Measurements from ENCODE around the gene FOXF2. TPM values are rescaled to one million over a fixed set of nuclear protein-coding genes. Genes with fewer than 3 reads are reported as not detected.
A peak's percentile ranks its signal among the peaks of the same experiment; 100 is the strongest.

The FOXF2 gene
- total and polyA plus RNA-seq, 2 of the 13 experiments (the other 11 are each of a cell fraction or from before 2014, with no cell fraction given): not detected

DNA sequence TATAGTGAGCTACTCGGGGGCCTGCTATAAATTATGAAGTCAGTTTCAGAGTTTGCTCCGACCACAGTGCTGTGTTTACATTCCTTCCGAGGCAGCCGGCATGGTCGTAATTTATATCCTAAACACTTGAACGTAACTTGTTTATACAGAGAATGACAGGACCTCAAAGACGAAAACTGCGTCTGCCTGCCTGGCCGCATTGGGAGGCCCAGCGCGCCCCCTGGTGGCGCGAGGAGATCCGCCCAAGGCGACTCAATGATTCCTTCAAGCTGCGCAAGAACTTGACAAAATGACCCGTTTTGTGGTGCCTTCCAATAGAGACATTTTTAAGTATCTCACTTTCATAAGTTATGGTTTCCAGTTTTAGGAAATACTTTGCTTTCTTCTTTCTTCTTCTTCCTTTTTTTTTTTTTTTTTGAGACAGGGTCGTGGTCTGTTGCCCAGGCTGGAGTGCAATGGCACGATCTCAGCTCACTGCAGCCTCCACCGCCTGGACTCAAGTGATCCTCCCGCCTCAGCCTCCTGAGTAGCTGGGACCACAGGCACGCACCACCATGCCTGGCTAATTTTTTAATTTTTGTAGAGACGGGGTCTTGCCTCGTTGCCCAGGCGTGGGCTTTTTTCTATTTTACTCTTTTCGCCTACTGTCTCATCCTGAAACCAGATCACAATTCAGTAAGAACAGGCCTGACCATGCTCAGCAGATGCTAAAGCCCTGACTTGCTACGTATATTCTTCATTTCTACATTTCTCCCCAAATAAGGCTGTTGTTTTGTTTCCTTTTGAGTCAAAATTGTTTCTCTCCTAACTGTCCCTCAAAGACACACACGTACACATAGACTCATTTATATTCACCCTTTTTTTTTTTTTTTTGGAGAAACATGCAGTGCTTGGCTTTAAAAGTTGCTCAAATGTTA lies 7.8 kb downstream of the FOXF2 start:
- no peak overlapping the region for H3K9ac ChIP-seq (ENCODE audit: insufficient read depth, low read depth, low read length)
- H4K20me1 ChIP-seq (ENCODE audit: insufficient read depth, low read length): no peaks in the 10 kb centered on the region
- ChIA-PET POLR2A (no interaction called here), CTCF (ENCODE audit: low intra/inter-chr PET ratio, low total read pairs) (interaction anchor here (0.8 to 2.9 kb wide), 5 partner anchors 484 to 805 kb away, joined by 3 to 19 read pairs (median 3); no protein-coding TSS in a partner anchor)
- no peak overlapping the region for H3K4me2 ChIP-seq (ENCODE audit: low read depth, low read length)
- H3K27ac ChIP-seq (ENCODE audit: extremely low read length, insufficient read depth, low read length): no peak overlapping the region
- H3K9me3 ChIP-seq (ENCODE audit: low read length): no peaks in the 10 kb centered on the region
- H2AFZ ChIP-seq (ENCODE audit: low read length): no peak overlapping the region
- H3K4me1 ChIP-seq (ENCODE audit: insufficient read depth, low read length): no peaks in the 10 kb centered on the region
- intact Hi-C loops (cut with micrococcal nuclease; ENCODE audit: unreplicated experiment): loop anchor here (1.0 to 5.0 kb wide), 4 partner anchors 495 to 804 kb away; no protein-coding TSS in a partner anchor
- FAIRE-seq (peak; percentile 90), ATAC-seq (peak; percentile 67), DNase-seq (ENCODE audit: low spot score) (peak; percentile 31)
- peaks cover 35 to 93% of the 10 kb centered on the region in 2 experiments; a peak in 4 of 5 replicates for H3K27me3 ChIP-seq (ENCODE audit: control insufficient read depth in 1 of 2, insufficient read depth in 2 of 2, low read length in 2 of 2)
- no peaks in the 10 kb centered on the region for H3K79me2 ChIP-seq (ENCODE audit: insufficient read depth, low read length)
- H3K4me3 ChIP-seq (replicated peaks in 1 of 3; ENCODE audit: insufficient read depth in 1 of 3, low read depth in 2 of 3, low read length in 3 of 3): no peak overlapping the region
- no TSS peak for BruUV-seq (replicated peaks)
- 20% methylated on average over 28 of the region's 28 CpGs for WGBS (ENCODE audit: low lambda C conversion rate)
- in situ Hi-C loops (cut with HindIII; ENCODE audit: extremely low pct_ligation_motif_present, low pct_unique_long_range_greater_than_20kb): loop anchor here (10.0 kb wide), 1 partner anchor 802 kb away; no protein-coding TSS in a partner anchor
- no peaks in the 10 kb centered on the region for H3K36me3 ChIP-seq (replicated peaks in 1 of 2; ENCODE audit: control insufficient read depth in 1 of 2, insufficient read depth in 2 of 2, low read length in 2 of 2)
- peak; percentile 34; the same call in 1 of the 2 replicates for TF ChIP-seq ZBTB20 (CRISPR knock-in tag; IDR thresholded peaks at IDR 0.05; ENCODE audit: borderline replicate concordance, low read depth)
- TF ChIP-seq, protein P1, sequence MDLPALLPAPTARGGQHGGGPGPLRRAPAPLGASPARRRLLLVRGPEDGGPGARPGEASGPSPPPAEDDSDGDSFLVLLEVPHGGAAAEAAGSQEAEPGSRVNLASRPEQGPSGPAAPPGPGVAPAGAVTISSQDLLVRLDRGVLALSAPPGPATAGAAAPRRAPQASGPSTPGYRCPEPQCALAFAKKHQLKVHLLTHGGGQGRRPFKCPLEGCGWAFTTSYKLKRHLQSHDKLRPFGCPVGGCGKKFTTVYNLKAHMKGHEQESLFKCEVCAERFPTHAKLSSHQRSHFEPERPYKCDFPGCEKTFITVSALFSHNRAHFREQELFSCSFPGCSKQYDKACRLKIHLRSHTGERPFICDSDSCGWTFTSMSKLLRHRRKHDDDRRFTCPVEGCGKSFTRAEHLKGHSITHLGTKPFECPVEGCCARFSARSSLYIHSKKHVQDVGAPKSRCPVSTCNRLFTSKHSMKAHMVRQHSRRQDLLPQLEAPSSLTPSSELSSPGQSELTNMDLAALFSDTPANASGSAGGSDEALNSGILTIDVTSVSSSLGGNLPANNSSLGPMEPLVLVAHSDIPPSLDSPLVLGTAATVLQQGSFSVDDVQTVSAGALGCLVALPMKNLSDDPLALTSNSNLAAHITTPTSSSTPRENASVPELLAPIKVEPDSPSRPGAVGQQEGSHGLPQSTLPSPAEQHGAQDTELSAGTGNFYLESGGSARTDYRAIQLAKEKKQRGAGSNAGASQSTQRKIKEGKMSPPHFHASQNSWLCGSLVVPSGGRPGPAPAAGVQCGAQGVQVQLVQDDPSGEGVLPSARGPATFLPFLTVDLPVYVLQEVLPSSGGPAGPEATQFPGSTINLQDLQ (CRISPR knock-in tag; IDR thresholded peaks at IDR 0.05): no peak
- no peak for TF ChIP-seq ZNF510 (CRISPR knock-in tag; IDR thresholded peaks at IDR 0.05; ENCODE audit: low read depth)
- TF ChIP-seq, protein P2, sequence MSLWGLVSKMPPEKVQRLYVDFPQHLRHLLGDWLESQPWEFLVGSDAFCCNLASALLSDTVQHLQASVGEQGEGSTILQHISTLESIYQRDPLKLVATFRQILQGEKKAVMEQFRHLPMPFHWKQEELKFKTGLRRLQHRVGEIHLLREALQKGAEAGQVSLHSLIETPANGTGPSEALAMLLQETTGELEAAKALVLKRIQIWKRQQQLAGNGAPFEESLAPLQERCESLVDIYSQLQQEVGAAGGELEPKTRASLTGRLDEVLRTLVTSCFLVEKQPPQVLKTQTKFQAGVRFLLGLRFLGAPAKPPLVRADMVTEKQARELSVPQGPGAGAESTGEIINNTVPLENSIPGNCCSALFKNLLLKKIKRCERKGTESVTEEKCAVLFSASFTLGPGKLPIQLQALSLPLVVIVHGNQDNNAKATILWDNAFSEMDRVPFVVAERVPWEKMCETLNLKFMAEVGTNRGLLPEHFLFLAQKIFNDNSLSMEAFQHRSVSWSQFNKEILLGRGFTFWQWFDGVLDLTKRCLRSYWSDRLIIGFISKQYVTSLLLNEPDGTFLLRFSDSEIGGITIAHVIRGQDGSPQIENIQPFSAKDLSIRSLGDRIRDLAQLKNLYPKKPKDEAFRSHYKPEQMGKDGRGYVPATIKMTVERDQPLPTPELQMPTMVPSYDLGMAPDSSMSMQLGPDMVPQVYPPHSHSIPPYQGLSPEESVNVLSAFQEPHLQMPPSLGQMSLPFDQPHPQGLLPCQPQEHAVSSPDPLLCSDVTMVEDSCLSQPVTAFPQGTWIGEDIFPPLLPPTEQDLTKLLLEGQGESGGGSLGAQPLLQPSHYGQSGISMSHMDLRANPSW (CRISPR knock-in tag; IDR thresholded peaks at IDR 0.05; ENCODE audit: borderline replicate concordance): no peak
- TF ChIP-seq, protein P3, sequence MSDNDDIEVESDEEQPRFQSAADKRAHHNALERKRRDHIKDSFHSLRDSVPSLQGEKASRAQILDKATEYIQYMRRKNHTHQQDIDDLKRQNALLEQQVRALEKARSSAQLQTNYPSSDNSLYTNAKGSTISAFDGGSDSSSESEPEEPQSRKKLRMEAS (IDR thresholded peaks at IDR 0.05): 0 out of 2 replicates have a peak, but pooled peaks have one; percentile 24
- TF ChIP-seq KAT8 (CRISPR knock-in tag; IDR thresholded peaks at IDR 0.05): 0 out of 2 replicates have a peak, but pooled peaks have one; percentile 26
- TF ChIP-seq SMC3 (IDR thresholded peaks at IDR 0.05; ENCODE audit: low read length): peak; percentile 61
- TF ChIP-seq FOXA1 (IDR thresholded peaks at IDR 0.05): no peak
- no peak for TF ChIP-seq FOXA1 (CRISPR knock-in tag; IDR thresholded peaks at IDR 0.05)
- 0 out of 2 replicates have a peak, but pooled peaks have one; percentile 35 for TF ChIP-seq PITX1 (CRISPR knock-in tag; IDR thresholded peaks at IDR 0.05)
- TF ChIP-seq, protein P4, sequence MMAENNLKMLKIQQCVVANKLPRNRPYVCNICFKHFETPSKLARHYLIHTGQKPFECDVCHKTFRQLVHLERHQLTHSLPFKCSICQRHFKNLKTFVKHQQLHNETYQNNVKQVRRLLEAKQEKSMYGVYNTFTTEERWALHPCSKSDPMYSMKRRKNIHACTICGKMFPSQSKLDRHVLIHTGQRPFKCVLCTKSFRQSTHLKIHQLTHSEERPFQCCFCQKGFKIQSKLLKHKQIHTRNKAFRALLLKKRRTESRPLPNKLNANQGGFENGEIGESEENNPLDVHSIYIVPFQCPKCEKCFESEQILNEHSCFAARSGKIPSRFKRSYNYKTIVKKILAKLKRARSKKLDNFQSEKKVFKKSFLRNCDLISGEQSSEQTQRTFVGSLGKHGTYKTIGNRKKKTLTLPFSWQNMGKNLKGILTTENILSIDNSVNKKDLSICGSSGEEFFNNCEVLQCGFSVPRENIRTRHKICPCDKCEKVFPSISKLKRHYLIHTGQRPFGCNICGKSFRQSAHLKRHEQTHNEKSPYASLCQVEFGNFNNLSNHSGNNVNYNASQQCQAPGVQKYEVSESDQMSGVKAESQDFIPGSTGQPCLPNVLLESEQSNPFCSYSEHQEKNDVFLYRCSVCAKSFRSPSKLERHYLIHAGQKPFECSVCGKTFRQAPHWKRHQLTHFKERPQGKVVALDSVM (CRISPR knock-in tag; IDR thresholded peaks at IDR 0.05): peak; percentile 37; the same call in 1 of the 2 replicates
- peak; percentile 79 for TF ChIP-seq RAD21 (CRISPR knock-in tag; IDR thresholded peaks at IDR 0.05)
- TF ChIP-seq SALL2 (CRISPR knock-in tag; IDR thresholded peaks at IDR 0.05): 0 out of 2 replicates have a peak, but pooled peaks have one; percentile 23

All from HepG2 (cell line).